ENCODE data around the gene SLC35E3.

Gene SLC35E3

DNA sequence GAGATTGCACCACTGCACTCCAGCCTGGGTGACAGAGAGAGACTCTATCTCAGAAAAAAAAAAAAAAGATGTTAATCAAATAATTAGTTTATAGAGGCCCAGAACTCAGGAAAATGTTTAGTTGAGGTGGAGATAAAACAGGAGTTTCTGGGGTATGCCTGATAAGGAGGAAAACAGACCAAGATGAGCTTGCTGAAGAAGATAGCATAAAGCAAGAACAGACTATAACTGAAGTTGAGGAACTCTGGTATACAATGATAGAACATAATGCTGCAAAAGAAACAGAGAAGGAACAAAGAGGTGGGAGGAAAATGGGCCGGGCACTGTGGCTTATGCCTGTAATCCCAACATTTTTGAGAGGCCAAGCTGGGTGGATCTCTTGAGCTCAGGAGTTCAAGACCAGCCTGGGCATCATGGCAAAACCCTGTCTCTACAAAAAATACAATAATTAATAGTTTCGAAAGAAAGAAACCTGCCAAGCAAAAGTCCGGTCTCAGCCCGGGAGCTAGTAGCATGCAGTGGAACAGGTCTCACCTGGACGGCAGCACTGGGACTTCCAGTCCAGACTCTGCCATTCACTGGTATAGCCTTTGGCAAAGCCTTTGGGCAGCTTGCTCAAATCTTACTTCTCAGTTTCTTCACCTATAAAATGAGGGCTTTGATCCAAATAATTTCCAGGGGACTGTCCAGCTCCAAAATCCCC is 25.4 kb downstream of the SLC35E3 start:
- no peak for DNase-seq

- DNase-seq: no peak
These were observed 26.7 kb downstream of the SLC35E3 start for GRCh38 chr12:68772714-68773113.

GRCh38 chr12:68773582-68773981 is 27.6 kb downstream of the SLC35E3 start:
- DNase-seq: no peak

- DNase-seq: no peak
These were observed 29.2 kb downstream of the SLC35E3 start for GRCh38 chr12:68775121-68775630.

DNA sequence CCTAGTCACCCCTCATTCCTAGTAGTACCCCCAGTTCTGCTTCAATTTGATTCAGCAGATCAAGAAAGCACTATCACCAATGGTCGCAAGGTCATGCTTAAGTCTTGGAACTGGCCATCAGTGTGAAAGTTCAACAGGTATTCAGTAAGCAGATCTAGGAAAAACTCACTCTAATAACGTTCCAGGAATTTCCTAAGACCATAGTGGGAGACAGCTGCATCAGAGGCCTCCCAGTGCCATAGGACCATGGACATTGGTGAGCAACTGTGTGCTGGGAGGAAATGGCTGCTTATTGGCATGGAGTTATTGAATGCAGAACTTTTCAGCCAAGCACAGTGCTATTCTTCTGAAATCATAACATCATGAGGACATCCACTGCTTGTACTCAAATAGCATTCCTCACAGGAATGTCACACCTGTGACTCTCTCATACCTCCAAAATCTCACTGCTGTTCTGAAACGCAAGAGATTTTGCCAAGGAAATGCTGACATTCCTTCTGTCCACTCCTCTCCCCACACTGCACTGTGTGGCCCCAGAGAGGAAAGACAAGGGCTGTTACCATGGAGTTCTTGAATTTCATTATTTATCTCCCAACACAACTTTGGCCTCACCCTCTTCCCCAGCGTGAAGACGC is 31.1 kb downstream of the SLC35E3 start:
- DNase-seq: no peak

DNA sequence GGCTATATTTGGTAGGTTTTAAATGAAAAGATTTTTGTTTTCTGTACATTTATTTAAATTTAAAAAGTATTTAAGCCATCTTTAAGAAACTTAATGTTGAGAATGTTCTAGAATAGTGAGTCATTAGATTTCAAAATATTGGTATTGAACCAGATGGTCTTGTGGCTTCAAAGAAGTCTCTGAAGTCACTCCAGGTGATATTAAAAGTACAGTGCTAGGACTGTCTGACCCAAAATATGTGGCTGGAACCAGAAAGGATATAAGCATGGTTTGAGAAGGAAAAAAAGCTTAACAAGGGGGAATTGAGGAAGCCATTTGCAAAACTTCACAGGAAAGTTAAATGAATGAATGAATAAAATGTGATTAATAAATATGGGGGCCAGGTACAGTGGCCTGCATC is 33.3 kb downstream of the SLC35E3 start:
- no peak for DNase-seq

- DNase-seq: no peak
These were observed 34.8 kb downstream of the SLC35E3 start for GRCh38 chr12:68780731-68781130.

DNA sequence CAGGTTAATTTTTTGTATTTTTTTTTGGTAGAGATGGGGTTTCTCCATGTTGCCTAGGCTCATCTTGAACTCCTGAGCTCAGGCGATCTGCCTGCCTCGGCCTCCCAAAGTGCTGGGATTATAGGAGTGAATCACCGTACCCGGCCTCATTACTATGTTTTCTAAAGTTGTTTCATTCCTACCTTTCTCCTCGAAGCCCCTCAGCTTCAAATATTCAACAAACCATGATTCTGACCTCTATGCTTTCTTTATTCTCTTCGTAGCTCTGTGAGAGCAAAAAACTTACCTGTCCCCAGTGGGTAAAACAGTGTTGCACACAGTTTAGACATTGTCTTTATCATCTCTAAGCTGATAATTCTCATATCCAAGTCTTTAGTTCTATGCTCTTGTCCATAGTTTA is 35.8 kb downstream of the SLC35E3 start:
- no peak for DNase-seq

DNA sequence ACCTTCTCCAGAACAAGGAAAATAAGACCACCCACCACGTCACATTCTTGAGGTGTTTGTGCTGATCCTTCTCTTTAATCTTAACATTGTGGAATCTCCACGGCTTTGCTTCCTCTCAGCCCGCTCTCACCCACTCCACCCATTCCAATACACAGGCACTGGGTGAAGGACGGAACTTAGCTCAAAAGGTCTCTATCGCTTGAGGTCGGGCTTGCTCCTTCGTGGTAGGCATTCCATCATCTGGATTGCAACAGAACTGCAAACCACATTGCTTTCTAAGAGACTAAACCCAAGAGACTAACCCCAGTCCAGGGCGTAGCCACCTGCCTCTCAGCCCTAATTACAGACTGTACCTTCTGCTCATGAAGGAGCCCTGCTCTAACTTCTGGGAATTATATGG is 38.0 kb downstream of the SLC35E3 start:
- DNase-seq: peak in 1 of 2 donors; percentile 38

DNA sequence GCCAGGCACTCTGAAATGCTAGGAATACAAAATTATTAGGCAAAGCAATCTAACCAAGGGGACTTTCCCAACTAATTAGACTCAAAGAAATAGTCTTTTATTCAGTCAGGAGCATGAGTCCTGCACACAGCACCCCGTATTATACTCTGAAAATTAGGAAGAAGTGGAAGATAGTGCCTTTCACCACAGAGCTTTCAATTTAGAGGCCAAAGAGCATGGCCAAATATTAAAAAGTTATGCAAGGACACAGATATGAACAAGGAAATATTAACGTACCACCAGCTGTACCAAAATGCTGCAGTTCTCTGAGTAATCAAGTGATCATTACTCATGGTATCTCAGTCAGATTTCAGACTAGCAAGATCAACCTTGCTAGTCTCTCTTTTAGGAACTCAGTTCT is 39.4 kb downstream of the SLC35E3 start:
- no peak for DNase-seq

DNA sequence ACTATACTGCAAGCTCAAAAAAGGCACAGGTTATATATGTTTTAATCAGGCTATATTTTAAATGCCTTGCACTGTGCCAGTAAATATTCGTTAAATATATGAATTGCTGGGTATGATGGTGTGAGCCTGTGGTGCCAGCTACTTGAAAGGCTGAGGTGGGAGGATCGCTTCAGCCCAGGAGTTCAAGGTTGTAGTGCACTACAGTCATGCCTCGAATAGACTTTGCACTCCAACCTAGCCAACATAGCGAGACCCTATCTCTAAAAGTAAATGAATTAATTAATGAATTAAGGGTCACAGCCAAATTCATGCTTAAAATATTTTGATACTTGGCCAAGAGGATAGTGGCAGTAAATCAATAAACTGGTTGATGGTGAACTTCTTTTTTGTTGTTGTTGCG is 39.8 kb downstream of the SLC35E3 start:
- DNase-seq: no peak

GRCh38 chr12:68786929-68787328 is 41.0 kb downstream of the SLC35E3 start:
- DNase-seq: no peak

DNA sequence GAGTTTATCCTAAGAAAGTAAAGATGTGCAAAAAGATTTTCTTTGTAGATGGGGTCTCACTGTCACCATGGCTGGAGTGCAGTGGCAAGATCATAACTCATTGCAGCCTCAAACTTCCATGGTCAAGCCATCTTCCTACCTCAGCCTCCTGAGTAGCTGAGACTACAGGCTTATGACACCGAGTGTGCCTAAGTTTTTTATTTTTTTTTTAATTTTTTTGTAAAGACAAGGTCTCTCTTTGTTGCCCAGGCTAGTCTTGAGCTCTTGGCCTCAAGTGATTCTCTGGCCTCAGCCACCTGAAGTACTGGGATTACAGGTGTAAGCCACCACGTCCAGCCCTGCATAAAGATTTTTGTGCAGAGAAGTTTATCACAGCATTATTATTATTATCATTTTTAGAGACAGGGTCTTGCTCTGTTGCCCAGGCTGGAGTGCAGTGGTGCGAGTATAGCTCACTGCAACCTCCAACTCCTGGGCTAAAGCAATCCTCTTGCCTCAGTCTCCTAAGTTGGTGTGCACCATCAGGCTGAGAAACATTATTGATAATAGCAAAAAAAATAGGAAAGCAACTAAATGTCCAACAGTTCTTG is 42.7 kb downstream of the SLC35E3 start:
- DNase-seq: no peak

DNA sequence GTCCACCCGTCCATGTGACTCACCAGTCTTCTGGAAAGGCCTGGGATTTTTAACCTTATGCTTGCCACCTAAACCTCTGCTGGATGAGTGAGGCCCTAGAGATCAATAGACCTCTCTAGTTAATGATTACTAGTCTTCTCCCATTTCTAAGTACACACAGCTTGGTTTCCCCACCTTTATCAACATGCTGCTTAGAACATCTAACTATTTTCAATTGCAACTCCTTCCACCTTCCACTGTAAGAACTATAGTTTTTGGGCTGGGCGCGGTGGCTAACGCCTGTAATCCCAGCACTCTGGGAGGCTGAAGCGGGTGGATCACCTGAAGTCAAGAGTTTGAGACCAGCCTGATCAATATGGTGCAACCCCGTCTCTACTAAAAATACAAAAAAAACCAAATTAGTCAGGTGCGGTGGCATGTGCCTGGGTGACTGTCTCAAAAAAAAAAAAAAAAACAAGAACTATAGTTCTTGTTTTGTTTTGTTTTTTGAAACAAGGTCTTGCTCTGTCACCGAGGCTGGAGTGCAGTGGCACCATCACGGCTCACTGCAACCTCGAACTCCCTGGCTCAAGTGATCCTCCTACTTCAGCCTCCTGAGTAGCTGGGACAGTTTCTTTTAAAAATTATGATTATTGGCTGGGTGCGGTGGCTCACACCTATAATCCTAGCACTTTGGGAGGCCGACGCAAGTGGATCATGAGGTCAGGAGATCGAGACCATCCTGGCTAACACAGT is 43.3 kb downstream of the SLC35E3 start:
- DNase-seq: no peak

DNA sequence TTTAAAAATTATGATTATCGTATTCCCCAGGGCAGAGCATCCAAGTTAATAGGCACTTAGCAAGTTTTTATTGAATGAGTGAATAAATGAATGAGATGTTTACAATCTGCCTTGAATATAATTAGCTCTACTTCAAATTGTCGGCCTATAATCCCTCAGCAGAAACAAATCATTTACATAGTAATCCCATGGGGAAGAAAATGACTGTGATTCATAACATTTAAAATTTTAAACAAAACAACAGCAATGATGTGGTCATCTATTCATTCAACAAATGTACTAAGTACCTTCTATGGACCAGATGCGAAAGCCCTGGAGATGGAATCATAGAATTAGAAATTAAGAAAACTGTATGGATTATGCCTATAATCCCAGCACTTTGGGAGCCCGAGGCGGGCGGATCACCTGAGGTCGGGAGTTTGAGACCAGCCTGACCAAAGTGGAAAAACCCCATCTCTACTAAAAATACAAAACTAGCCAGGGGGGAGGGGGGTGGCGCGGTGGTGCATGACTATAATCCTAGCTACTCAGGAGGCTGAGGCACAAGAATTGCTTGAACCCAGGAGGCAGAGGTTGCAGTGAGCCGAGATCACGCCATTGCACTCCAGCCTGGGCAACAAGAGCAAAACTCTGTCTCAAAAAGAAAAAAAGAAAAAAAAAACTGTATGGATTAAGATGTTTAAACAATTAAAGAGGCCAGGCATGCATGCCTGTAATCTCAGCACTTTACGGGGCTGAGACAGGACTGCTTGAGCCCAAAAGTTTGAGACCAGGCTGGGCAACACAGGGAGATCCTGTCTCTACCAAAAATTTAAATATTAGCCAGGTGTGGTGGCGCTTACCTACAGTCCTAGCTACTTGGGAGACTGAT is 44.3 kb downstream of the SLC35E3 start:
- no peak for DNase-seq

GRCh38 chr12:68790952-68791234 is 44.9 kb downstream of the SLC35E3 start:
- no peak for DNase-seq

DNA sequence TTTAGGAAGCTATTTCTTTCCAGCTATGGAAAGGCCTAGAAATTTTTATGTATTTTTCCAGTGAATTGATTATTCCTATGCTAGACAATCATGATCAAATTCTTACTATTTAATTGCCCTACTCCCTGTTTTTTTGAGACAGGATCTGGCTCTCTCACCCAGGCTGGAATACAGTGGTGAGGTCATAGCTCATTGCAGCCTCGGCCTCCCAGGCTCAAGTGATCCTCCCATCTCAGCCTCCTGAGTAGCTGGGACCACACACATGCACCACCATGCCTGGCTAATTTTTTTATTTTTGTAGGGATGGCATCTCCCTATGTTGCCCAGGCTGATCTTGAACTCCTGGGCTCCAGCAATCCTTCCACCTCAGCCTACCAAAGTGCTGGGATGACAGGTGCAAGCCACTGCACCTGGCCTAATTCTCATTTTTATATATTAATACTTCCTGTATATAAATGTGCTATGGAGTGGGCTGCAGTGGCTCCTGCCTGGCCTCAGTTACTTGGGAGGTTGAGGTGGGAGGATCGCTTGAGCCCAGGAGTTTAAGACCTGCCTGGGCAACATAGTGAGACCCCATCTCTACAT is 46.0 kb downstream of the SLC35E3 start:
- no peak for DNase-seq

- DNase-seq: peak; percentile 43 to 68
These were observed 47.0 kb downstream of the SLC35E3 start for GRCh38 chr12:68792952-68793351.

GRCh38 chr12:68793436-68793835 is 47.5 kb downstream of the SLC35E3 start:
- DNase-seq: no peak

GRCh38 chr12:68793975-68794652 is 48.1 kb downstream of the SLC35E3 start:
- DNase-seq: no peak

GRCh38 chr12:68794653-68795251 is 48.8 kb downstream of the SLC35E3 start:
- DNase-seq: no peak
